ENCODE results near the gene CIRBP.

Gene CIRBP

GRCh38 chr19:1270213-1270853, 1.2 kb downstream of the CIRBP start:
- DNase-seq = no peak

DNA sequence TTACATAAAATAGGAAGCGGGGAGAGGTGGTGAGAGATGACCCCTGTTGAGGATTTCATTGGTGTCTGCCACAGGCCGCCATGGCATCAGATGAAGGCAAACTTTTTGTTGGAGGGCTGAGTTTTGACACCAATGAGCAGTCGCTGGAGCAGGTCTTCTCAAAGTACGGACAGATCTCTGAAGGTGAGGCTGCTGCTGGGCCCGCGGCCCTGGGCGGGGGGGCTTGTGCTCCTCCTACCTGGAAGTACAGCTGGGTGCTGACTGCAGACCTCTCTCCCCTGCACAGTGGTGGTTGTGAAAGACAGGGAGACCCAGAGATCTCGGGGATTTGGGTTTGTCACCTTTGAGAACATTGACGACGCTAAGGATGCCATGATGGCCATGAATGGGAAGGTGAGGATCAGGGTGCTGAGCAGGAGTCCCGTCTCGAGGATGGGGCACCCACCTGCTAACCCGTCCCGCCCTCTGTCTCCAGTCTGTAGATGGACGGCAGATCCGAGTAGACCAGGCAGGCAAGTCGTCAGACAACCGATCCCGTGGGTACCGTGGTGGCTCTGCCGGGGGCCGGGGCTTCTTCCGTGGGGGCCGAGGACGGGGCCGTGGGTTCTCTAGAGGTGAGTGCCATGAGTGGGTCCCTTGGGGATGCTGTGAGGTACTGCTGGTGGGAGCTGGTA, 1.9 kb downstream of the CIRBP start:
- DNase-seq = no peak

- no peak for DNase-seq
Observed at GRCh38 chr19:1271528-1272422, 2.6 kb downstream of the CIRBP start.

DNA sequence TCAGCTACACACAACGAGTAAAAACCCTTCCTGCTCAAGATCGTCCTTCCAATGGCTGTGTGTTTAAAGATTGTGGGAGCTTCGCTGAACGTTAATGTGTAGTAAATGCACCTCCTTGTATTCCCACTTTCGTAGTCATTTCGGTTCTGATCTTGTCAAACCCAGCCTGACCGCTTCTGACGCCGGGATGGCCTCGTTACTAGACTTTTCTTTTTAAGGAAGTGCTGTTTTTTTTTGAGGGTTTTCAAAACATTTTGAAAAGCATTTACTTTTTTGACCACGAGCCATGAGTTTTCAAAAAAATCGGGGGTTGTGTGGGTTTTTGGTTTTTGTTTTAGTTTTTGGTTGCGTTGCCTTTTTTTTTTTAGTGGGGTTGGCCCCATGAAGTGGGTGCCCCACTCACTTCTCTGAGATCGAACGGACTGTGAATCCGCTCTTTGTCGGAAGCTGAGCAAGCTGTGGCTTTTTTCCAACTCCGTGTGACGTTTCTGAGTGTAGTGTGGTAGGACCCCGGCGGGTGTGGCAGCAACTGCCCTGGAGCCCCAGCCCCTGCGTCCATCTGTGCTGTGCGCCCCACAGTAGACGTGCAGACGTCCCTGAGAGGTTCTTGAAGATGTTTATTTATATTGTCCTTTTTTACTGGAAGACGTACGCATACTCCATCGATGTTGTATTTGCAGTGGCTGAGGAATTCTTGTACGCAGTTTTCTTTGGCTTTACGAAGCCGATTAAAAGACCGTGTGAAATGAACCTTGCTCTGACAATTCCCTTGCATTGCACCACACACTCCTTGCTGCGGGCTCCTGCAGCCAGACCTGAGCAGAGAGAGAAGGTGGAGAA, 3.5 kb downstream of the CIRBP start:
- DNase-seq = no peak

DNA sequence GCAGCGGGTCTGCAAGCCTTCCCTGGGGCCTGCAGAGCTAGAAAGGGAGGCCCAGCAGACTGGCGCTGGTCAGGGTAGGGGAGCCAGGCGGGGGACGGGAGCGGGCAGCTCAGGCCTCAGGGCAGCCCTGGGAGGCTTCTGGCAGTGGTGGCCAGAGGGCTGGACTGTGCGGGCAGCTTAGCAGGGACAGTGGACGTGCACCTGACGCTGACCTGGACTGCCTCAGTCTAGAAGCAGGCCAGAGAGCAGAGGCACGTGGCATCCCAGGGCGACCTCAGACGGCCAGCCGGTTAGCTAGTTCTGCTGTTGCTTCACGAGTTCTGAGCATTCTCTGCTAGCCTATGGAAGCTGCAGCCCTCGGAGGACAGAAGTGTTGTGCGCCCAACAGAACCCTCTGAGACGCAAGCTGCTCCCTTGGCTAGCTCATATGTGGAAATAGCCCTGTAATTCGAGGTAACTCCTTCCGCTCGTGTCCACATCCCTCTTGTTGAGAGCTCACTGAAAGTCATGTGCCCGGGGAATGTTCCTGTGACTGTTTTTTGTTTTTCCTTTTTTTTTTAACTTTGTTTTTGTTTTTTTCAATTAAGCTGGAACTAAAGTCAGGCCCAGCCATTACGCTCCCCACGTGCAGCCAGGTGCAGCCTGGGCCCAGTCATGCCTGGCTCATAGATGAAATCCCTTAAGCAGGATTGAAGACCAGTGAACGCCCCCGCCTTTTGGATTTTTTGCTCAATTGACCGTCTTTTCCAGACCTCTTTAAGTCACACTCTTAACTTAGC, 4.3 kb downstream of the CIRBP start:
- DNase-seq = no peak

DNA sequence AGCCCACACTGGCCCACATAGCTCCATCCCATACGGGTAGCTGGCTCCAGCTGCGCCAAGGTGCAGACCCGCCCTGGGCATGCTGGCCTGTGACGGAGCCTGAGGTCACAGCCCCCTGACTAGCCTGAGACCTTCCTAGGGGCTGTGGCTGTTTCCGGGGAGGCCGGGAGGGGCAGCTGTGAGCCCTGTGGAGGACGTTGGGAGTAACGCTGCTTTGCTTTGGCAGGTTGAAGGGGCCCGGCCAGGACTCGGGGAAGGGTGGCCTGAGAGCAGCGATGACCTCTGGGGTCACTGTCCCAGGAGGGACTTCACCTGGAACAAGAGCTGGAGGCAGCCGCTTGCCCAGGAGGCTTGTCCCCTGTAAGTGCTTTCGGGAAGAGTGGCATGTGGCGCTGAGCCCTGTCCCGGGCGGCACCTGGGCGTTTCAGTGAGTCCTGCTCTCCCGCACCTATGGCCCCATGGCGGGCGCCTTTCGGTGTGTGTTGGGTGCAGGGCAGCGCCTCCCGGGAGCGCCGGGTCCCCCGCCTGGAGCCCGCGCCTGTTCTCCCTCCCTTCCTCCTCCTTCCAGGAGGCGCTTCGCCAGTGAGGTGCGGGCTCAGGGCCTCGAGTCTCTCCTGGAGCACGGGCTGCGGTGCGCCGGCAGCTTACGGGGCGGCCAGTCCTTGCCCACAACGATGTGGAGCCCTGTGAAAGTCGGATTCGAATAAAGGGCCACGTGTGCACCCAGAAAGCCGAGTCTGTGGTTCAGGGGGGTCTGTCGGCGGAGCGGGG, 5.1 kb downstream of the CIRBP start:
- DNase-seq = no peak

DNA sequence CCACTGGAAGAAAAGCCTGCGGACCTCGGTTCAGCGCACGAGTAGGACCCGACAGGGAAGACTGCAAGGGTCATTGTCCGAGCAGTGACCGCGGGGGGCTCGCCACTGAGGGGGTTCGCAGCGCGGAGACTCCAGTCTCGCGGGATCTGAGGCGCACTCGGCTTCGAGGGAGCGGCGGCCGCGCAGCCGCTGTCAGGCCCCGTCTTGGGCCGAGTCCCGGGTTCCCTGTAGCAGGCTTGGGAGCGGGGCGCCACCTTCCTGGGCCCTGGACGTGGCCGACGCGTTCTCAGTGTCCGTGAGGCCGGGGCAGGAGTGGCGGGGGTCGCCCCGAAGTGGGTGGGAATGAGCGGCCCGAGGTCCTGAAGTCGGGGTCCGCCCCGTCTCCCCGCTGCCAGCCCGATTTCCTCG, 5.7 kb downstream of the CIRBP start:
- no peak for DNase-seq

GRCh38 chr19:1275260-1275975, 6.3 kb downstream of the CIRBP start, which contains the start of gene FAM174C:
Gene FAM174C (plus strand): TSS chr19:1275530. CDS start chr19:1275550, 20 bp downstream.
- peak; percentile 92 to 96 for DNase-seq

DNA sequence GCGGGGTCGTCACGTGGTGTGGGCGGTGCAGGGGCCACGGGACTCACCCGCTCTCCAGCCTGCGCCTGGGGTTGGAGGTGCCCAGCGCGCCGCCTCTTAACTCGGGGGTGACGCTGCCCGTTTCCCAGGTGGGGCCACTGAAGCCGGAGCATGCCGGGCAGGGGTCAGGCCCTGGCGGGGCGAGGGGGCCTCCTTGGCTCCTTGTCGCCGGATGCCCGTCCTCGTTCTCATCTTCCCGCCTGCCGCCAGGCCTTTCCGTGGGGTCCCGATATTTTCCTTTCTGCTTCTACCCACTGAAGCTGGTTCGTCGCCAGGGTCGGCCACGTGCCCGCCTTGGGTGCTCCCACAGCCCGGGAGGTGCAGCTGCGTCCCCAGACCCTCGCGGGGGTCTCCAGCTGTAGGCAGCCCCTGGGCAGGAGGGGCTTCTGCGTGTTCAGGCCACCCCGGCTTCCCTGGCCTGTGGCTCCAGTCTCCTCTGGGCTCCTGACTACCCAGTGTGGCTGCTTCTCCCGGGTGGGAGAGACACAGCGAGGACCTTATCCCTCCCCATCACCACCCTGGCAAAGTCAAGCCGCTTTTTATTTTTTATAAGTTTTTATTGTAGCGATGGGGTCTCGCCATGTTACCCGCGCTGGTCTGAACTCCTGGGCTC, 7.0 kb downstream of the CIRBP start:
- no peak for DNase-seq

GRCh38 chr19:1276628-1277022, 7.5 kb downstream of the CIRBP start:
- DNase-seq = no peak

GRCh38 chr19:1277061-1277460, 7.9 kb downstream of the CIRBP start:
- no peak for DNase-seq

- no peak for DNase-seq
Observed at GRCh38 chr19:1278074-1278473, 8.9 kb downstream of the CIRBP start.

DNA sequence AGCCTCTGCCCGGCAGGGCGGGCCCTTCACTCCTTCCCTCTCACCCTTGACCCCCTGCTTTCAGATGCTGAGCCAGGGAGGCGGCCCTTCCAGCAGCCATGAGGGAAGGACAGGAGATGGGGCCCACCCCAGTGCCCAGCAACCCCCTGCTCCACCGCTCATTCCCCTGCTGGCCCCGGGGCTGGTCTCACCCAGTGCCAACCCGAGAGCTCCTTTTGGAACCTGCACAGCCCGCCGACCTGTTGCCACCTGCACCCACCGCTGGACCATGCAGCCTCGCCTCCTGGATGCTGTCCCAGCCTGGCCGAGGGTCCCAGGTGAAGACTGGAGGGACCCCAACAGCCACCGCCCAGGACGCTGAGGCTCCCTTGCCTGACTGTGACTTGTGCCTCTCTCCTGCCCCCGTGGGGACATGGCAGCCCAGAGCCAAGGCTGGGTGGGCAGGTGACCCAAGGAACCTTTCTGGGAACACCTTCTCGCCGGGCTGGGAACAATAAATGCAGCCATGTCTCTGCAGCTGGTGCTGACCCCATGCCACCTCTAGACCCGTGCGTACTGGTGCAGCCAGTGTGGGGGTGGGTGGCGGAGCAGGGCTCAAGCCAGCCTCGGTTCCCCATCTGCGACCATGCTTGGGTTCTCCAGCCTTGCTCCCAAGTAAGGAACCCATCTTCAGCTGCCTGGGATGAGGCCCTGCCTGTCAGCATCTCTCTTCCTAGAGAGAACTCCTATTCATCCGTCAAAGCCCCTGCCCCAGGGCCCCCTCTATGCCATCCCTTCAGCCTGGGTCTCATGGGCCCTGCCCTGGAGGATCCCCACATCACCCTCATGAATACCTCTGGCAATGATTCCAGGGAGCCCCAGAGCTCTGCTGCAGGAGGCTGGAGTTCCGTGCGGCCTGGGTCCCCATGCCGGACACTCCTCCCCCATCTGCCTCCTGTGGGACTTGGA, 9.9 kb downstream of the CIRBP start:
- no peak for DNase-seq

GRCh38 chr19:1279782-1280341, 10.7 kb downstream of the CIRBP start:
- peak; percentile 79 to 83 for DNase-seq

- no peak for DNase-seq
Observed at GRCh38 chr19:1280636-1281568, 11.8 kb downstream of the CIRBP start.

DNA sequence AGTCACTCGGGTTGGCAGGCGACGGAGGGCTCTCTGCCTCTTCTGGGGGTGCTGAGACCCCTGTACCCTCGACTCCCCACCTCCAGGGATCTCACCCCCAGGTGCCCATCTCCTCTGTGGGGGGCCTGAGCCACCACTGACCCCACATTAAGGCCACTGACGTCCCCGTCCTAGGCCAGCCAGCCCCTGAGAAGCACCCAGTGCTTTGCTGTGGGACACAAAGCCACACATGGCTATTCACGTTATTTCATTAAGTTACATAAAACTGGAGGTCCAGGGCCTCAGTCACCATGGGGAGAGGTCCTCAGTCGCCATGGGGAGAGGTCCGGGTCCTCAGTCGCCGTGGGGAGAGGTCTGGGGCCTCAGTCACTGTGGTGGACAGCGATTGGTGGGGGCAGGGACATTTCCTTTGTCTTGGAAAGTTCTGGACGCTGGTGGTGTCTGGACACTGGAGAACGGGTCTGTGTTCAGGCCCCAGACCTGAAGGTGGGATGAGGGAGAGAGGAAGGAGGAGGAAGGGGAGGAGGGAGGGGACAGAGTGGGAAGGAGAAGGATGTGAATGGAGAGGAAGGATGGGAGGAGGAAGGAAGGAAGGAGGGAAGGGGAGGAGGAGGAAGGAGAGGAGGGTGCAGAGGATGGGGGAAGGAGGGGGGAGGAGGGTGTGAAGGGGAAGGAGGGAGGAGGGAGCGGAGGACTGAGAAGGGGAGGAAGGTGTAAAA, 12.6 kb downstream of the CIRBP start:
- no peak for DNase-seq

Measured in NCI-H524 (cell line).